ENCODE results near the gene SIRPB2.
A peak's percentile ranks its signal among the peaks of the same experiment; 100 is the strongest.

DNA sequence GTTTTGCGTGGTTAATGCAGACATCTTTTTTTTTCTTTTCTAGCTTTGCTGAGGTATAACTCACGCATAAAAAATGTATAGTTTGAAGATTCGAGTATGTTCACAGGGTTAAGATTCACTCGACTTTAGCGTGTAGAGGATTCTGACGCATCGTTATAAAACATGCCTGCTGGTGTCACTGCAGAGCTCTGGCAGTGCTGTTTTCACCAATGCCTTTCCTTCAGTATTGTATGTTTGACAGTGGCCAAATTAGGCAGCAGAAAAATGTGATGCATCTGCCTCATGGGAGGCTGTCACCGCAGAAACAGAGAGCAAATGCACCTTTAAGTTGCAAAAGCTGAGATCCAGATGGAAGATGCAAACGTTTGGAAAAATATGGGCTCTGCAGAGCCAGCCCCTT, 18.0 kb upstream of the SIRPB2 start:
- TF ChIP-seq POLR2A (IDR thresholded peaks at IDR 0.05; ENCODE audit: low read length) (no peak), CTCF (IDR thresholded peaks at IDR 0.05) (peak; percentile 56), HDAC2 (IDR thresholded peaks at IDR 0.05) (no peak), RARB (CRISPR knock-in tag; IDR thresholded peaks at IDR 0.05) (no peak), EP300 (IDR thresholded peaks at IDR 0.05) (no peak), REST (IDR thresholded peaks at IDR 0.05) (no peak), ESRRA (IDR thresholded peaks at IDR 0.05; ENCODE audit: borderline replicate concordance, low read length) (no peak), BCL3 (IDR thresholded peaks at IDR 0.05) (no peak), RAD21 (conservative IDR thresholded peaks at IDR 0.05 in 1 of 2, IDR thresholded peaks at IDR 0.05 in 1 of 2) (peak; percentile 56 to 65), CEBPB (IDR thresholded peaks at IDR 0.05) (no peak), HOXB13 (CRISPR knock-in tag; IDR thresholded peaks at IDR 0.05; ENCODE audit: low read depth) (no peak)
- TF ChIP-seq, protein P1, sequence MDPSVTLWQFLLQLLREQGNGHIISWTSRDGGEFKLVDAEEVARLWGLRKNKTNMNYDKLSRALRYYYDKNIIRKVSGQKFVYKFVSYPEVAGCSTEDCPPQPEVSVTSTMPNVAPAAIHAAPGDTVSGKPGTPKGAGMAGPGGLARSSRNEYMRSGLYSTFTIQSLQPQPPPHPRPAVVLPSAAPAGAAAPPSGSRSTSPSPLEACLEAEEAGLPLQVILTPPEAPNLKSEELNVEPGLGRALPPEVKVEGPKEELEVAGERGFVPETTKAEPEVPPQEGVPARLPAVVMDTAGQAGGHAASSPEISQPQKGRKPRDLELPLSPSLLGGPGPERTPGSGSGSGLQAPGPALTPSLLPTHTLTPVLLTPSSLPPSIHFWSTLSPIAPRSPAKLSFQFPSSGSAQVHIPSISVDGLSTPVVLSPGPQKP (IDR thresholded peaks at IDR 0.05; ENCODE audit: low read depth, low read length): no peak
- TF ChIP-seq, protein P2, sequence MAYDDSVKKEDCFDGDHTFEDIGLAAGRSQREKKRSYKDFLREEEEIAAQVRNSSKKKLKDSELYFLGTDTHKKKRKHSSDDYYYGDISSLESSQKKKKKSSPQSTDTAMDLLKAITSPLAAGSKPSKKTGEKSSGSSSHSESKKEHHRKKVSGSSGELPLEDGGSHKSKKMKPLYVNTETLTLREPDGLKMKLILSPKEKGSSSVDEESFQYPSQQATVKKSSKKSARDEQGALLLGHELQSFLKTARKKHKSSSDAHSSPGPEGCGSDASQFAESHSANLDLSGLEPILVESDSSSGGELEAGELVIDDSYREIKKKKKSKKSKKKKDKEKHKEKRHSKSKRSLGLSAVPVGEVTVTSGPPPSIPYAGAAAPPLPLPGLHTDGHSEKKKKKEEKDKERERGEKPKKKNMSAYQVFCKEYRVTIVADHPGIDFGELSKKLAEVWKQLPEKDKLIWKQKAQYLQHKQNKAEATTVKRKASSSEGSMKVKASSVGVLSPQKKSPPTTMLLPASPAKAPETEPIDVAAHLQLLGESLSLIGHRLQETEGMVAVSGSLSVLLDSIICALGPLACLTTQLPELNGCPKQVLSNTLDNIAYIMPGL (CRISPR knock-in tag; IDR thresholded peaks at IDR 0.05; ENCODE audit: borderline replicate concordance): no peak

All from A549 (cell line).